ENCODE results near the gene NFATC2IP. TPM values are rescaled to one million over a fixed set of nuclear protein-coding genes. Genes with fewer than 3 reads are reported as not detected.

Gene NFATC2IP
- total and polyA plus RNA-seq, 2 of the 8 experiments (the other 6 are each of a cell fraction or from before 2014, with no cell fraction given): 54.4 to 71.5 TPM

DNA sequence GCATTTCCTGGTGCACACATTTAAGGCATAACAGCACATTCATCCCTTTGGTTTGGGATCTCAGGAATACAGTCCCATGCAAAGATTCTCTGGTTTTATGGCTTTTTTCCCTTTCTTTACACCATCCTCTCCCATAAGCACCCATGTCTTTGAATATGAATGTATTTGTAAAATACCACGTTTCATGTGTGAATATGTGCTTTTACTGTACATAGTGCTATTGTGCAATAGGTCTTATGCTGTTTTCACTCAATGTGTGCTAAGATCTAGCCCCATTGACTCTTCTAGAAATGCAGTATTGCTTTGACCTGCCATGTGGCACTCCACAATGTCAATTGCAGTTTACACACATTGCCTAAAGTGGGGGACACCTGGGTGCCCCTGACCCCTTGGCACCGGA is 13.8 kb downstream of the NFATC2IP start:
- POLR2A ChIA-PET (ENCODE audit: partially characterized antibody): interaction anchor here (3.0 kb wide), 1 partner anchor 9 kb away, joined by 19 read pairs; the partner anchor contains the start of gene SPNS1
- H3K36me3 ChIP-seq (ENCODE audit: control insufficient read depth in 2 of 4, insufficient read depth in 4 of 4, low read length in 3 of 4): peaks cover 18 to 45% (median 38%) of the 10 kb centered on the region in 4 experiments
- H2BK5ac ChIP-seq (ENCODE audit: low read depth, low read length): no peak overlapping the region
- DNase-seq (ENCODE audit: low read depth in 1 of 2, low spot score in 2 of 2): no peak
- H3K27me3 ChIP-seq (replicated peaks in 1 of 4; ENCODE audit: control insufficient read depth in 3 of 4, extremely low read depth in 1 of 4, insufficient read depth in 3 of 4, low read length in 3 of 4): no peaks in the 10 kb centered on the region
- no peak overlapping the region for H2AK5ac ChIP-seq (ENCODE audit: low read depth, low read length)
- no peak for TF ChIP-seq KDM4A (IDR thresholded peaks at IDR 0.05; ENCODE audit: low read depth, low read length, severe bottlenecking)
- no peak for TF ChIP-seq SUZ12 (IDR thresholded peaks at IDR 0.05; ENCODE audit: low read length)
- TF ChIP-seq RXRA (IDR thresholded peaks at IDR 0.05; ENCODE audit: insufficient read depth, low read depth, low read length): no peak
- no peak for TF ChIP-seq ZNF274 (IDR thresholded peaks at IDR 0.05; ENCODE audit: borderline replicate concordance, extremely low read depth, low read length)
- TF ChIP-seq RNF2 (IDR thresholded peaks at IDR 0.05; ENCODE audit: borderline replicate concordance, low read depth, low read length, missing control alignments, poor library complexity, severe bottlenecking): no peak
- no peak for TF ChIP-seq POLR2AphosphoS5 (IDR thresholded peaks at IDR 0.05; ENCODE audit: low read depth, low read length)
- no peak for TF ChIP-seq HDAC6 (IDR thresholded peaks at IDR 0.05; ENCODE audit: low read depth, low read length)
- TF ChIP-seq BCL11A (IDR thresholded peaks at IDR 0.05; ENCODE audit: low read depth in 2 of 2, low read length in 2 of 2): no peak
- no peak for TF ChIP-seq SIN3A (conservative IDR thresholded peaks at IDR 0.05 in 1 of 2, IDR thresholded peaks at IDR 0.05 in 1 of 2; ENCODE audit: low read depth in 1 of 2, low read length in 2 of 2)
- TF ChIP-seq POLR2A (IDR thresholded peaks at IDR 0.05; ENCODE audit: control extremely low read depth in 1 of 2, low read depth in 2 of 2, low read length in 2 of 2): no peak
- TF ChIP-seq CTBP2 (IDR thresholded peaks at IDR 0.05; ENCODE audit: borderline replicate concordance, insufficient read depth, insufficient read length, low read length): no peak
- TF ChIP-seq CHD2 (IDR thresholded peaks at IDR 0.05; ENCODE audit: low read length): no peak
- TF ChIP-seq SIRT6 (IDR thresholded peaks at IDR 0.05; ENCODE audit: low read length): no peak
- TF ChIP-seq, protein P1, sequence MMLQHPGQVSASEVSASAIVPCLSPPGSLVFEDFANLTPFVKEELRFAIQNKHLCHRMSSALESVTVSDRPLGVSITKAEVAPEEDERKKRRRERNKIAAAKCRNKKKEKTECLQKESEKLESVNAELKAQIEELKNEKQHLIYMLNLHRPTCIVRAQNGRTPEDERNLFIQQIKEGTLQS (IDR thresholded peaks at IDR 0.05; ENCODE audit: insufficient read depth, low read depth, low read length): no peak
- H2BK120ac ChIP-seq (replicated peaks; ENCODE audit: low read depth, low read length): no peak overlapping the region
- no peak overlapping the region for H3K4me2 ChIP-seq (ENCODE audit: insufficient read depth in 1 of 2, low read depth in 2 of 2, low read length in 2 of 2)
- H3K4me1 ChIP-seq (replicated peaks in 1 of 4; ENCODE audit: control insufficient read depth in 3 of 4, insufficient read depth in 4 of 4, low read length in 3 of 4): no peaks in the 10 kb centered on the region
- H3K9ac ChIP-seq (replicated peaks in 1 of 4; ENCODE audit: extremely low read depth in 1 of 4, low read depth in 3 of 4, low read length in 3 of 4): no peak overlapping the region
- H4K91ac ChIP-seq (replicated peaks; ENCODE audit: insufficient read length, low read length): no peak overlapping the region
- peaks cover 0 to 8% of the 10 kb centered on the region in 2 experiments for H4K20me1 ChIP-seq (replicated peaks in 1 of 2; ENCODE audit: control insufficient read depth in 1 of 2, insufficient read depth in 2 of 2, low read length in 2 of 2)
- CTCF ChIA-PET (ENCODE audit: partially characterized antibody): no interaction called here
- H3K9me3 ChIP-seq (ENCODE audit: insufficient read depth in 2 of 2, low read depth in 1 of 2, low read length in 1 of 2): no peaks in the 10 kb centered on the region
- H2BK12ac ChIP-seq (ENCODE audit: low read depth, low read length): no peak overlapping the region
- H3K56ac ChIP-seq (replicated peaks; ENCODE audit: insufficient read length, low read depth, low read length): no peak overlapping the region
- H3K79me1 ChIP-seq (ENCODE audit: low read depth, low read length): no peaks in the 10 kb centered on the region; the same call in 1 of the 2 replicates
- H4K8ac ChIP-seq (ENCODE audit: extremely low read depth, insufficient read depth, low read length): no peak overlapping the region
- H3K4ac ChIP-seq (replicated peaks; ENCODE audit: insufficient read length, low read depth, low read length): no peak overlapping the region
- no peak for FAIRE-seq
- H3K27ac ChIP-seq (ENCODE audit: low read depth, low read length): no peak overlapping the region
- no peak overlapping the region for H3K4me3 ChIP-seq (ENCODE audit: extremely low read depth in 1 of 4, insufficient read depth in 2 of 4, low read depth in 3 of 4, low read length in 4 of 4)
- whole genome bisulfite sequencing, 2 experiments (ENCODE audit: extremely low coverage in 1 of 2, insufficient coverage in 1 of 2, insufficient read length in 1 of 2, insufficient replicate concordance in 2 of 2, low coverage in 1 of 2, low lambda C conversion rate in 2 of 2, missing lambda C conversion rate in 1 of 2): 89% methylated on average over 2 of the region's 2 CpGs; no CpG with 5 or more reads in 1 of the 2 experiments
- H2AFZ ChIP-seq (ENCODE audit: low read length): no peak overlapping the region
- no peak overlapping the region for H3K18ac ChIP-seq (ENCODE audit: extremely low read depth, low read length)
- no peak overlapping the region for H2BK20ac ChIP-seq (ENCODE audit: low read length)
- H3K14ac ChIP-seq (ENCODE audit: insufficient read length): no peak overlapping the region
- H3K23me2 ChIP-seq (ENCODE audit: low read depth, low read length): no peaks in the 10 kb centered on the region
- no peak overlapping the region for H2BK15ac ChIP-seq (ENCODE audit: low read length)
- H3K79me2 ChIP-seq (ENCODE audit: control insufficient read depth in 1 of 2, insufficient read depth in 2 of 2, low read length in 2 of 2): no peaks in the 10 kb centered on the region
- no peak overlapping the region for H4K5ac ChIP-seq (ENCODE audit: insufficient read length, low read depth, low read length)
- H3K23ac ChIP-seq (ENCODE audit: insufficient read length): no peak overlapping the region

Measured in H1 (cell line).